OCI-LY7 (cell line): Measurements from ENCODE around the gene FAM163A.

Experiments used
- EZH2phosphoT487 ChIP-seq: fragments of 200-600 bp; sonication (generic); IDR thresholded peaks from 2 replicates; pipeline ENCODE4 v1.6.1; 2018; ENCODE audit warnings: low read depth, borderline replicate concordance, mild to moderate bottlenecking, mixed run types, antibody characterized with exemption, low read length, moderate library complexity, mixed read lengths
- TF ChIP-seq, protein P1 (sequence below): fragments of 200-600 bp; sonication (generic); conservative IDR thresholded peaks from 2 replicates; pipeline ENCODE4 v1.5.1; 2014; ENCODE audit warnings: mild to moderate bottlenecking, antibody characterized with exemption, low read length, moderate library complexity, mixed read lengths

DNA sequence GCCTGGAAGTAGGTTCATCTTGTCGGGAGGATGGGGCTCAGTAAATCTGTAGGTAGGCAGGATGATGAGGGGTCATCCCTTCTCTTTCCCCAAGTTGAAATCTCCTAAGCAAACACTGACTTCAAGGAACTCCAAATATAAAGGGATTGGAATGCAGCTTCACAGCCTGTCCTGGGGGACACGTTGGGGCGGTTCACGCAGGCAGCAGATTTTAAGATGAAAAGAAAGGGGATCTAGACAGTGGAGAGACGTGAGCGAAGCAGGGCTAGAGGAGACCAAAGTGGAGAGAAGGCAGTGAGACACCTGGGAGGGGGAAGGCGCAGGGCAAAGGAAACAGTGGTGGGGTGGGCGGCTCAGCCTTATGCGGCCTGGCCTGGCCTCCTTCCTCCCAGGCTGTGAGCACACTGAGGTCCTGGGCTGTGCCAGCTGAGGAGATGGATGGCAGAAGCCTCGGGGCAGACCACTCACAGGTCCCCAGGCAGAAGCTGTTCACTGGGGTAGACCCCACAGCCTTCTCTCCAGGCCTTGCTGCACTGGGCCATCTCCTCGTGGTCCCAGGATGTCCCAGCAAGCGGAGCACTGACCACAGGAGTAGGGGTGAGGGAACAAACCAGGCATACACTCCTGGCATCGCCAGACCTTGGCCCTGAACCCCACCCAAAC, 82.8 kb downstream of the FAM163A start:
- TF ChIP-seq, protein P1, sequence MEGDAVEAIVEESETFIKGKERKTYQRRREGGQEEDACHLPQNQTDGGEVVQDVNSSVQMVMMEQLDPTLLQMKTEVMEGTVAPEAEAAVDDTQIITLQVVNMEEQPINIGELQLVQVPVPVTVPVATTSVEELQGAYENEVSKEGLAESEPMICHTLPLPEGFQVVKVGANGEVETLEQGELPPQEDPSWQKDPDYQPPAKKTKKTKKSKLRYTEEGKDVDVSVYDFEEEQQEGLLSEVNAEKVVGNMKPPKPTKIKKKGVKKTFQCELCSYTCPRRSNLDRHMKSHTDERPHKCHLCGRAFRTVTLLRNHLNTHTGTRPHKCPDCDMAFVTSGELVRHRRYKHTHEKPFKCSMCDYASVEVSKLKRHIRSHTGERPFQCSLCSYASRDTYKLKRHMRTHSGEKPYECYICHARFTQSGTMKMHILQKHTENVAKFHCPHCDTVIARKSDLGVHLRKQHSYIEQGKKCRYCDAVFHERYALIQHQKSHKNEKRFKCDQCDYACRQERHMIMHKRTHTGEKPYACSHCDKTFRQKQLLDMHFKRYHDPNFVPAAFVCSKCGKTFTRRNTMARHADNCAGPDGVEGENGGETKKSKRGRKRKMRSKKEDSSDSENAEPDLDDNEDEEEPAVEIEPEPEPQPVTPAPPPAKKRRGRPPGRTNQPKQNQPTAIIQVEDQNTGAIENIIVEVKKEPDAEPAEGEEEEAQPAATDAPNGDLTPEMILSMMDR, result no peak
- no peak for TF ChIP-seq EZH2phosphoT487
